ENCODE results near the gene TAC1.
"Not testable (repeated sequence)": the region's sequence is repeated elsewhere in the genome, so short reads cannot be mapped to it uniquely, and the experiment has no call there.

TAC1 gene

GRCh38 chr7:97731736-97732564 lies at the start of gene TAC1:
Gene TAC1 (plus strand): TSS chr7:97732086. CDS start chr7:97732613, 527 bp downstream.
- no peak for DNase-seq (ENCODE audit: low read depth)

- no peak for DNase-seq (ENCODE audit: low read depth)
These were observed 45.9 kb upstream of the TAC1 start for GRCh38 chr7:97685952-97686351.

GRCh38 chr7:97693586-97693985 lies 38.3 kb upstream of the TAC1 start:
- no peak for DNase-seq (ENCODE audit: low read depth)

GRCh38 chr7:97694355-97694754 lies 37.5 kb upstream of the TAC1 start:
- DNase-seq (ENCODE audit: low read depth), result no peak

- no peak for DNase-seq (ENCODE audit: low read depth)
These were observed 34.5 kb upstream of the TAC1 start for GRCh38 chr7:97697396-97697795.

GRCh38 chr7:97722386-97722785 lies 9.5 kb upstream of the TAC1 start:
- DNase-seq (ENCODE audit: low read depth), result no peak

- no peak for DNase-seq (ENCODE audit: low read depth)
These were observed 834 bp downstream of the TAC1 start for GRCh38 chr7:97732565-97733275.

- no peak for DNase-seq (ENCODE audit: low read depth)
These were observed 1.6 kb downstream of the TAC1 start for GRCh38 chr7:97733276-97734161.

- DNase-seq (ENCODE audit: low read depth), result no peak
These were observed 2.4 kb downstream of the TAC1 start for GRCh38 chr7:97734255-97734654.

- no peak for DNase-seq (ENCODE audit: low read depth)
These were observed 3.2 kb downstream of the TAC1 start for GRCh38 chr7:97735075-97735474.

GRCh38 chr7:97748482-97748881 lies 16.6 kb downstream of the TAC1 start:
- DNase-seq (ENCODE audit: low read depth), result no peak

GRCh38 chr7:97751566-97751965 lies 19.7 kb downstream of the TAC1 start:
- DNase-seq (ENCODE audit: low read depth), result no peak

GRCh38 chr7:97752215-97752614 lies 20.3 kb downstream of the TAC1 start:
- no peak for DNase-seq (ENCODE audit: low read depth)

GRCh38 chr7:97757824-97758223 lies 25.9 kb downstream of the TAC1 start:
- no peak for DNase-seq (ENCODE audit: low read depth)

GRCh38 chr7:97770850-97771249 lies 39.0 kb downstream of the TAC1 start:
- no peak for DNase-seq (ENCODE audit: low read depth)

GRCh38 chr7:97771576-97771975 lies 39.7 kb downstream of the TAC1 start:
- no peak for DNase-seq (ENCODE audit: low read depth)

- no peak for DNase-seq (ENCODE audit: low read depth)
These were observed 40.4 kb downstream of the TAC1 start for GRCh38 chr7:97772045-97772901.

- DNase-seq (ENCODE audit: low read depth), result not testable (repeated sequence)
These were observed 54.5 kb downstream of the TAC1 start for GRCh38 chr7:97786398-97786797.

Measured in HS-5 (cell line).